Parathyroid adenoma (tissue), 2 donors: ENCODE results near the gene C1QTNF6.

Experiments
- H2AFZ ChIP-seq: fragments of 300-600 bp; sonication (generic); one replicate; pipeline ENCODE4 v1.7.0; 2017; ENCODE audit warnings: antibody characterized with exemption, mild to moderate bottlenecking
- H3K27ac ChIP-seq: fragments of 300-600 bp; sonication (generic); one replicate; pipeline ENCODE4 v1.7.0; 2017
- H3K27me3 ChIP-seq: fragments of 300-600 bp; sonication (generic); one replicate; pipeline ENCODE4 v1.7.0; 2017; ENCODE audit warnings: low read length; ENCODE audit not compliant: control insufficient read depth, insufficient read depth
- H3K36me3 ChIP-seq: fragments of 300-600 bp; sonication (generic); one replicate; pipeline ENCODE4 v1.7.0; 2017; ENCODE audit warnings: low read length; ENCODE audit not compliant: control insufficient read depth, insufficient read depth
- H3K4me1 ChIP-seq: fragments of 300-600 bp; sonication (generic); one replicate; pipeline ENCODE4 v1.7.0; 2017; ENCODE audit warnings: control low read depth
- H3K4me2 ChIP-seq: fragments of 300-600 bp; sonication (generic); one replicate; pipeline ENCODE4 v1.7.0; 2017; ENCODE audit warnings: low read length
- H3K4me3 ChIP-seq: fragments of 300-600 bp; sonication (generic); one replicate; pipeline ENCODE4 v1.7.0; 2017; ENCODE audit warnings: low read depth, low read length
- H3K79me2 ChIP-seq: fragments of 300-600 bp; sonication (generic); one replicate; pipeline ENCODE4 v1.7.0; 2017; ENCODE audit warnings: control low read depth
- H3K9ac ChIP-seq: fragments of 300-600 bp; sonication (generic); one replicate; pipeline ENCODE4 v1.7.0; 2017; ENCODE audit warnings: mild to moderate bottlenecking
- H3K9me3 ChIP-seq: fragments of 300-600 bp; sonication (generic); one replicate; pipeline ENCODE4 v1.7.0; 2017; ENCODE audit warnings: low read length; ENCODE audit not compliant: control insufficient read depth
- TF ChIP-seq, protein P1 (sequence below): fragments of 300-600 bp; sonication (generic); IDR thresholded peaks from one replicate; pipeline ENCODE4 v1.7.0; 2017; ENCODE audit warnings: antibody characterized with exemption, mild to moderate bottlenecking
- donor health status: primary hyperparathyroidism.

Gene C1QTNF6

DNA sequence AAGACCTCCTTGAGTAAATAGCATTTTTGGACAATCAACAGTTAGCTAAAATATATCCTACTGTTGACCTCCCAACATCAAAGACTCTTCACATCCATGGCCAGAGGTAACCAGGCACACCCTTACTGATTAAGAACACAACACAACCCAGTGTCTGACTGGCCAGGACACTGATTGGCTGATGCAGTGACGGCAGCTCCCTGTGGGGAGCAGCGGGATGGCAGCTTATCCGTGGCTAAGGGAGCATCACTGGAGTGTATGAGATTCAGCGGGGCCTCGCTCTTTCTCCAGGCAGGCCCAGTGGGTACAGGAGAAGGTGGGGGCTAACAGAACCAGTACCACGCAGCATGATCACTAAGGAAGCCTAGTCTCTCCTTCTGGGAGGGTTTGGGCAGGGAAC lies 28.0 kb downstream of the C1QTNF6 start:
- no peak overlapping the region for H3K4me2 ChIP-seq
- no peak overlapping the region for H2AFZ ChIP-seq
- no peak overlapping the region for H3K27ac ChIP-seq
- H3K4me1 ChIP-seq: no peaks in the 10 kb centered on the region
- TF ChIP-seq, protein P1, sequence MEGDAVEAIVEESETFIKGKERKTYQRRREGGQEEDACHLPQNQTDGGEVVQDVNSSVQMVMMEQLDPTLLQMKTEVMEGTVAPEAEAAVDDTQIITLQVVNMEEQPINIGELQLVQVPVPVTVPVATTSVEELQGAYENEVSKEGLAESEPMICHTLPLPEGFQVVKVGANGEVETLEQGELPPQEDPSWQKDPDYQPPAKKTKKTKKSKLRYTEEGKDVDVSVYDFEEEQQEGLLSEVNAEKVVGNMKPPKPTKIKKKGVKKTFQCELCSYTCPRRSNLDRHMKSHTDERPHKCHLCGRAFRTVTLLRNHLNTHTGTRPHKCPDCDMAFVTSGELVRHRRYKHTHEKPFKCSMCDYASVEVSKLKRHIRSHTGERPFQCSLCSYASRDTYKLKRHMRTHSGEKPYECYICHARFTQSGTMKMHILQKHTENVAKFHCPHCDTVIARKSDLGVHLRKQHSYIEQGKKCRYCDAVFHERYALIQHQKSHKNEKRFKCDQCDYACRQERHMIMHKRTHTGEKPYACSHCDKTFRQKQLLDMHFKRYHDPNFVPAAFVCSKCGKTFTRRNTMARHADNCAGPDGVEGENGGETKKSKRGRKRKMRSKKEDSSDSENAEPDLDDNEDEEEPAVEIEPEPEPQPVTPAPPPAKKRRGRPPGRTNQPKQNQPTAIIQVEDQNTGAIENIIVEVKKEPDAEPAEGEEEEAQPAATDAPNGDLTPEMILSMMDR: no peak
- H3K36me3 ChIP-seq: no peaks in the 10 kb centered on the region
- H3K9ac ChIP-seq: no peak overlapping the region
- H3K4me3 ChIP-seq: no peak overlapping the region
- H3K79me2 ChIP-seq: no peaks in the 10 kb centered on the region
- no peaks in the 10 kb centered on the region for H3K9me3 ChIP-seq
- no peaks in the 10 kb centered on the region for H3K27me3 ChIP-seq

GRCh38 chr22:37158963-37159290 lies 29.1 kb downstream of the C1QTNF6 start:
- Histone ChIP-seq H3K9ac (no peak overlapping the region), H3K79me2 (no peaks in the 10 kb centered on the region), H3K27ac (no peak overlapping the region), H3K4me1 (no peaks in the 10 kb centered on the region), H3K27me3 (no peaks in the 10 kb centered on the region), H3K4me3 (no peak overlapping the region), H3K9me3 (no peaks in the 10 kb centered on the region), H3K4me2 (no peak overlapping the region), H3K36me3 (no peaks in the 10 kb centered on the region), H2AFZ (no peak overlapping the region)
- TF ChIP-seq, protein P1: no peak

DNA sequence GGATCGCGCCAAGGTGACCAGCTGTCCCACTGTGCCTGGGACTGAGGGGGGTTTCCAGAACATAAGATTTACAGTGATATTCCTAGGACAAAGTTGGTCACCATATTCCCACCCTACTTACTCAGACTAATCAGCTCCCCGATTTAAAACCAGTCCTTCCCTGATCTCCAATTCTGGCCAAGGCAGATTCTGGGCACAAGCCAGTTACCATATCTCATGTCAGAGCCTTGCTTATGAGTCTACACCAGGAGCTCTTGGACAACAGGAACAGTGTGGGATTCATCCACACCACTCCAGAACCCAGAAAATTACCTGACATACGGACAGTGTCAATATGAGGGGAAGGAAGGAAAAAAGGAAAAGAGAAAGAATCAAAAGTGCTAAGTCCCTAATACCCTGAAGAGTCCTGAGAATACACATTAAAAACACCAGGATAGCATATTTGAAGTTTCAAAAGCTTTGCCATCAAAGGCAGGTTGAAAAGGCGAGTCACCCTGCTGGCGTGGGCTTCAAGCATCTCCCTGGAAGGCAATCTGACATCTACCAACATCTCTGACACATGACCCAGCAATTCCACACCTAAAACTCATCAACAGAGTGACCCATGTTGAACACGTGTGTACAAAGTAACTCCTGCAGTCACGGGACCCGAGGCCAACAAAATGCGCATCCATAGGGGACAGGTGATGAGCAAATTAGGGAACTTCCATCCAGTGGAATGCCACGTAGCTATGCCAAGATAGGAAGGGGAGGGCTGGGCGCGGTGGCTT lies 30.3 kb downstream of the C1QTNF6 start:
- TF ChIP-seq, protein P1: no peak
- H3K9me3 ChIP-seq: no peaks in the 10 kb centered on the region
- no peak overlapping the region for H2AFZ ChIP-seq
- no peak overlapping the region for H3K9ac ChIP-seq
- H3K27ac ChIP-seq: no peak overlapping the region
- H3K4me3 ChIP-seq: no peak overlapping the region
- H3K27me3 ChIP-seq: no peaks in the 10 kb centered on the region
- H3K36me3 ChIP-seq: no peaks in the 10 kb centered on the region
- H3K4me2 ChIP-seq: no peak overlapping the region
- no peaks in the 10 kb centered on the region for H3K4me1 ChIP-seq
- no peaks in the 10 kb centered on the region for H3K79me2 ChIP-seq

DNA sequence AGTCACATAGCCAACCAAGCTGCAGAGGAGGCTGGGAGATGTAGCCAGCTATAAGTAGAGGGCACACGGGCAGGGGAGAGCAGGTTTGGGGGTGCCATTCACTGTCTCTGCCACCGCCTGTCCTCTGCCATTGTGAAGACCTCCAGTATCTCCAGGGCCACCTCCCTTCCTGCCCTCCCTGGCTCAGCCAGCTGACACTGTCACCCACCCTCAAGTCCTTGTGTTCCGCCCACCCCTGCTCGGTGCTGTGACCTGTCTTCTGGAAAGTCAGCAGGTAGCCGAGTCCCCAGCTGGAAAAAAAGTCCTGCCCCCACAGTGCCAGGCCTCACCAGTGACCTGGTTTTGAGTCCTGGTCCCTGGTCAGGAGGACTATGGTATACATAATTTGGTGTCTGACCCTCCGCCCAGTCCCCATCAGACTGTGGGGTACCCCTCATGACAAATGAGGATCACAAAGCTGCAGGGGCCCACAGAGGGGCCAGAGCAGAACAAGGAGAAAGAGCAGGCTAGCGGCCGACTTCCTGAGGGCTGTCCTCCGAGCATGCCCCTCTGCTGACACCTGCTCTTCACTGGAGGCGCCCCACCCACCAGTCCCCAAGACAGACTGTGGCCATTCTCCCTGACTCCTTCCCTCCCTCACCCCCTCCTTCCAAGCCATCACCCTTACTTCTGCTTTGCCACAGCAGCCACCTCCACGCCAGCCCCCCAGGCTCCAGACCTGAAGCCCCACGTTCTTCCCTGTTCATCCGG lies 31.2 kb downstream of the C1QTNF6 start:
- Histone ChIP-seq H3K9ac (no peak overlapping the region), H3K4me1 (no peaks in the 10 kb centered on the region), H3K4me3 (no peak overlapping the region), H2AFZ (no peak overlapping the region), H3K36me3 (no peaks in the 10 kb centered on the region), H3K4me2 (no peak overlapping the region), H3K79me2 (no peaks in the 10 kb centered on the region), H3K9me3 (no peaks in the 10 kb centered on the region), H3K27ac (no peak overlapping the region), H3K27me3 (no peaks in the 10 kb centered on the region)
- TF ChIP-seq, protein P1: no peak
